SK-N-SH (cell line): ENCODE results near the gene HIF1A. TPM values are rescaled to one million over a fixed set of nuclear protein-coding genes. Genes with fewer than 3 reads are reported as not detected.

Experiments used
- CTCF ChIA-PET: fragments of 300-600, 350-600 bp; formaldehyde crosslinking; extraction: SDS; loops from one replicate; lab custom pipeline; 2021; lab: Yijun Ruan, JAX
- POLR2A ChIA-PET: fragments of 350-600 bp; sonication (Branson Sonifier 250); formaldehyde crosslinking; extraction: SDS; loops from one replicate; lab custom pipeline; 2020; ENCODE audit warnings: antibody characterized with exemption, inconsistent platforms; lab: Yijun Ruan, JAX
- DNase-seq: peaks from one replicate; pipeline ENCODE4 v3.0.0; 2012
- H2AFZ ChIP-seq: fragments of 200-600 bp; sonication (generic); 2 replicates; pipeline ENCODE4 v1.8.1; 2016; ENCODE audit warnings: antibody characterized with exemption, mild to moderate bottlenecking, low read depth
- H3F3A ChIP-seq: fragments of 200-600 bp; sonication (generic); replicated peaks from 2 replicates; pipeline ENCODE3; 2016; ENCODE audit warnings: antibody characterized with exemption, mild to moderate bottlenecking; ENCODE audit not compliant: insufficient read depth
- H3K27ac ChIP-seq, 2 experiments: fragments of 200-500 bp in 1 of 2; fragments of 200-600 bp in 1 of 2; sonication (Bioruptor generic) in 1 of 2; sonication (generic), shearing (Covaris generic) in 1 of 2; 2 replicates each; pipeline versions ENCODE4 v1.5.1 to v1.6.1; 2014 to 2016; ENCODE audit warnings: low read depth in 2 of 2, inconsistent platforms in 1 of 2, low read length in 1 of 2, mild to moderate bottlenecking in 1 of 2, mixed read lengths in 1 of 2
- H3K27me3 ChIP-seq: fragments of 200-600 bp; sonication (generic), shearing (Covaris generic); 2 replicates; pipeline ENCODE4 v1.6.1; 2016; ENCODE audit warnings: mixed run types; ENCODE audit not compliant: insufficient read depth
- H3K36me3 ChIP-seq, 2 experiments: fragments of 200-500 bp in 1 of 2; fragments of 200-600 bp in 1 of 2; sonication (Bioruptor generic) in 1 of 2; sonication (generic) in 1 of 2; replicated peaks in 1 of 2; 2 replicates each; pipeline versions ENCODE3 to v1.5.1; 2014 to 2016; ENCODE audit warnings: low read length in 1 of 2, mild to moderate bottlenecking in 1 of 2; ENCODE audit not compliant: insufficient read depth in 2 of 2, control insufficient read depth in 1 of 2
- H3K4me1 ChIP-seq, 2 experiments: fragments of 200-500 bp in 1 of 2; fragments of 200-600 bp in 1 of 2; sonication (Bioruptor generic) in 1 of 2; sonication (generic), shearing (Covaris generic) in 1 of 2; 2 replicates each; pipeline versions ENCODE4 v1.5.1 to v1.6.1; 2014 to 2016; ENCODE audit warnings: low read depth in 1 of 2, low read length in 1 of 2, mixed run types in 1 of 2; ENCODE audit not compliant: insufficient read depth in 2 of 2, control insufficient read depth in 1 of 2
- H3K4me2 ChIP-seq: fragments of 200-600 bp; sonication (generic), shearing (Covaris generic); 2 replicates; pipeline ENCODE4 v1.6.1; 2017; ENCODE audit warnings: mixed run types
- H3K4me3 ChIP-seq, 2 experiments: fragments of 200-500 bp in 1 of 2; fragments of 200-600 bp in 1 of 2; sonication (Bioruptor generic) in 1 of 2; sonication (generic), shearing (Covaris generic) in 1 of 2; 2 replicates each; pipeline versions ENCODE4 v1.5.1 to v1.8.1; 2014 to 2016; ENCODE audit warnings: low read depth in 2 of 2, inconsistent platforms in 1 of 2, low read length in 1 of 2, mild to moderate bottlenecking in 1 of 2, mixed read lengths in 1 of 2, moderate library complexity in 1 of 2
- H3K79me2 ChIP-seq: fragments of 200-600 bp; sonication (generic); 2 replicates; pipeline ENCODE4 v1.8.1; 2017; ENCODE audit warnings: mild to moderate bottlenecking; ENCODE audit not compliant: insufficient read depth
- H3K9ac ChIP-seq: fragments of 200-600 bp; sonication (generic); 2 replicates; pipeline ENCODE4 v1.6.1; 2017; ENCODE audit warnings: mixed run types
- H3K9me2 ChIP-seq: fragments of 200-600 bp; sonication (generic); 2 replicates; pipeline ENCODE4 v1.6.1; 2017; ENCODE audit warnings: mixed run types
- H3K9me3 ChIP-seq: fragments of 200-600 bp; sonication (generic); 2 replicates; pipeline ENCODE4 v1.6.1; 2017; ENCODE audit warnings: mixed run types, mild to moderate bottlenecking, moderate library complexity
- H4K20me1 ChIP-seq: fragments of 200-600 bp; sonication (generic); 2 replicates; pipeline ENCODE4 v1.6.1; 2017; ENCODE audit warnings: mild to moderate bottlenecking, mixed run types; ENCODE audit not compliant: insufficient read depth
- EP300 ChIP-seq, 2 experiments: IDR thresholded peaks; 2 replicates each; pipeline versions ENCODE4 v1.4.0 to v1.6.1; 2012; ENCODE audit warnings: borderline replicate concordance in 1 of 2, low read depth in 1 of 2, low read length in 1 of 2
- EZH2phosphoT487 ChIP-seq: fragments of 200-600 bp; sonication (generic); IDR thresholded peaks from 2 replicates; pipeline ENCODE4 v1.6.1; 2017; ENCODE audit warnings: low read depth, mixed run types, mild to moderate bottlenecking, antibody characterized with exemption, moderate library complexity, borderline replicate concordance
- MAX ChIP-seq: IDR thresholded peaks from 2 replicates; pipeline ENCODE4 v1.4.0; 2012; ENCODE audit warnings: low read depth
- MXI1 ChIP-seq: IDR thresholded peaks from 2 replicates; pipeline ENCODE4 v1.6.1; 2012; ENCODE audit warnings: mild to moderate bottlenecking, low read depth, low read length, improper control_type of control experiment
- NRF1 ChIP-seq: IDR thresholded peaks from 2 replicates; pipeline ENCODE4 v1.6.1; 2012; ENCODE audit warnings: low read depth, mild to moderate bottlenecking, low read length
- POLR2AphosphoS5 ChIP-seq: IDR thresholded peaks from 2 replicates; pipeline ENCODE4 v1.6.1; 2012; ENCODE audit warnings: low read depth, low read length
- REST ChIP-seq: IDR thresholded peaks from 2 replicates; pipeline ENCODE4 v1.6.1; 2012; ENCODE audit warnings: mild to moderate bottlenecking, low read depth, low read length, moderate library complexity
- RFX5 ChIP-seq: IDR thresholded peaks from 2 replicates; pipeline ENCODE4 v1.6.1; 2012; ENCODE audit warnings: mild to moderate bottlenecking, improper control_type of control experiment, low read length
- SIN3A ChIP-seq: IDR thresholded peaks from 2 replicates; pipeline ENCODE4 v1.6.1; 2012; ENCODE audit warnings: low read depth, mild to moderate bottlenecking, low read length, moderate library complexity, borderline replicate concordance
- SMC3 ChIP-seq: IDR thresholded peaks from 2 replicates; pipeline ENCODE4 v1.6.1; 2012; ENCODE audit warnings: low read depth, low read length, improper control_type of control experiment
- TAF1 ChIP-seq: IDR thresholded peaks from 2 replicates; pipeline ENCODE4 v1.6.1; 2012; ENCODE audit warnings: low read depth, mild to moderate bottlenecking, low read length, moderate library complexity, borderline replicate concordance
- TCF12 ChIP-seq: IDR thresholded peaks from 2 replicates; pipeline ENCODE4 v1.4.0; 2012
- USF2 ChIP-seq: fragments of 150-350 bp; IDR thresholded peaks from 2 replicates; pipeline ENCODE4 v1.6.1; 2017; ENCODE audit warnings: antibody characterized with exemption, low read length, low read depth, borderline replicate concordance
- YY1 ChIP-seq: IDR thresholded peaks from 2 replicates; pipeline ENCODE4 v1.4.0; 2012; ENCODE audit warnings: low read depth, mild to moderate bottlenecking
- ZBTB33 ChIP-seq: IDR thresholded peaks from 2 replicates; pipeline ENCODE4 v1.4.0; 2012; ENCODE audit warnings: low read depth, borderline replicate concordance
- WGBS: methylation state at CpG from one replicate; pipeline ENCODE4 v1.1.6; 2017; ENCODE audit warnings: low lambda C conversion rate; 5-methylcytosine and 5-hydroxymethylcytosine counted together
- polyA plus RNA-seq, 3 experiments: library from polyadenylated mRNA; depleted of rRNA; stranded (reverse); fragments of >200 nt; gene quantifications; 2 replicates each; pipeline ENCODE4 v1.2.3, GENCODE V29; 2012
- TF ChIP-seq, protein P1 (sequence below): fragments of 150-350 bp; IDR thresholded peaks from 2 replicates; pipeline ENCODE4 v1.6.1; 2016; ENCODE audit warnings: mild to moderate bottlenecking, low read depth, low read length
- TF ChIP-seq, protein P2 (sequence below): IDR thresholded peaks from 2 replicates; pipeline ENCODE4 v1.4.0; 2012; ENCODE audit warnings: low read depth, borderline replicate concordance
- TF ChIP-seq, protein P3 (sequence below): fragments of 200-600 bp; sonication (generic); IDR thresholded peaks from 2 replicates; pipeline ENCODE4 v1.6.1; 2017; ENCODE audit warnings: antibody characterized with exemption, mild to moderate bottlenecking, moderate library complexity

Gene HIF1A
- 18.9 and 20.8 TPM in 2 replicates for polyA plus RNA-seq (2012; rRNA removed)
- 27.2 and 37.6 TPM in 2 replicates for polyA plus RNA-seq (2012; cell fraction: cytosol; rRNA removed)
- polyA plus RNA-seq (2012; cell fraction: nucleus; rRNA removed): 23.5 and 50.4 TPM in 2 replicates

- peaks cover 46% of the 10 kb centered on the region for H3K79me2 ChIP-seq
- peak within 1 kb of the TSS; percentile 78 to 92 for H3K4me3 ChIP-seq
- no peaks in the 10 kb centered on the region for H3K9me2 ChIP-seq
- 3% methylated on average over 37 of the region's 68 CpGs for WGBS
- no peaks in the 10 kb centered on the region for H3K27me3 ChIP-seq
- H3K4me1 ChIP-seq: peaks cover 6 to 8% of the 10 kb centered on the region in 2 experiments; a peak in 3 of 4 replicates
- H3K4me2 ChIP-seq: peak within 1 kb of the TSS; percentile 69
- ChIA-PET POLR2A (interaction anchor here (0.5 to 2.4 kb wide), 21 partner anchors 10 to 1873 kb away, joined by 3 to 30 read pairs (median 4); partner anchors contain the start of gene SNAPC1), CTCF (interaction anchor here (0.8 to 1.7 kb wide), 2 partner anchors 34 to 225 kb away, joined by 3 to 8 read pairs; no protein-coding TSS in a partner anchor)
- H3F3A ChIP-seq: no peaks in the 10 kb centered on the region
- H3K27ac ChIP-seq: peak within 1 kb of the TSS; percentile 92 to 98
- peak within 1 kb of the TSS; percentile 87 for H3K9ac ChIP-seq
- peaks cover 39% of the 10 kb centered on the region for H4K20me1 ChIP-seq
- peak; percentile 97 for DNase-seq
- no peaks in the 10 kb centered on the region for H3K36me3 ChIP-seq
- peak within 1 kb of the TSS; percentile 94 for H2AFZ ChIP-seq
- H3K9me3 ChIP-seq: no peaks in the 10 kb centered on the region
- TF ChIP-seq, protein P1, sequence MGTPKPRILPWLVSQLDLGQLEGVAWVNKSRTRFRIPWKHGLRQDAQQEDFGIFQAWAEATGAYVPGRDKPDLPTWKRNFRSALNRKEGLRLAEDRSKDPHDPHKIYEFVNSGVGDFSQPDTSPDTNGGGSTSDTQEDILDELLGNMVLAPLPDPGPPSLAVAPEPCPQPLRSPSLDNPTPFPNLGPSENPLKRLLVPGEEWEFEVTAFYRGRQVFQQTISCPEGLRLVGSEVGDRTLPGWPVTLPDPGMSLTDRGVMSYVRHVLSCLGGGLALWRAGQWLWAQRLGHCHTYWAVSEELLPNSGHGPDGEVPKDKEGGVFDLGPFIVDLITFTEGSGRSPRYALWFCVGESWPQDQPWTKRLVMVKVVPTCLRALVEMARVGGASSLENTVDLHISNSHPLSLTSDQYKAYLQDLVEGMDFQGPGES: no peak
- peak; percentile 43; the same call in 1 of the 2 replicates for TF ChIP-seq REST
- TF ChIP-seq USF2: peak; percentile 79
- peak; percentile 16 to 28; a peak in 2 of 4 replicates for TF ChIP-seq EP300 (IDR thresholded peaks at IDR 0.05; ENCODE audit: borderline replicate concordance in 1 of 2, low read depth in 1 of 2, low read length in 1 of 2)
- peak; percentile 19; the same call in 1 of the 2 replicates for TF ChIP-seq SMC3
- TF ChIP-seq RFX5: peak; percentile 65
- TF ChIP-seq, protein P2, sequence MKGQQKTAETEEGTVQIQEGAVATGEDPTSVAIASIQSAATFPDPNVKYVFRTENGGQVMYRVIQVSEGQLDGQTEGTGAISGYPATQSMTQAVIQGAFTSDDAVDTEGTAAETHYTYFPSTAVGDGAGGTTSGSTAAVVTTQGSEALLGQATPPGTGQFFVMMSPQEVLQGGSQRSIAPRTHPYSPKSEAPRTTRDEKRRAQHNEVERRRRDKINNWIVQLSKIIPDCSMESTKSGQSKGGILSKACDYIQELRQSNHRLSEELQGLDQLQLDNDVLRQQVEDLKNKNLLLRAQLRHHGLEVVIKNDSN: peak; percentile 92
- TF ChIP-seq NRF1: peak; percentile 43
- TF ChIP-seq TAF1: peak; percentile 92
- TF ChIP-seq, protein P3, sequence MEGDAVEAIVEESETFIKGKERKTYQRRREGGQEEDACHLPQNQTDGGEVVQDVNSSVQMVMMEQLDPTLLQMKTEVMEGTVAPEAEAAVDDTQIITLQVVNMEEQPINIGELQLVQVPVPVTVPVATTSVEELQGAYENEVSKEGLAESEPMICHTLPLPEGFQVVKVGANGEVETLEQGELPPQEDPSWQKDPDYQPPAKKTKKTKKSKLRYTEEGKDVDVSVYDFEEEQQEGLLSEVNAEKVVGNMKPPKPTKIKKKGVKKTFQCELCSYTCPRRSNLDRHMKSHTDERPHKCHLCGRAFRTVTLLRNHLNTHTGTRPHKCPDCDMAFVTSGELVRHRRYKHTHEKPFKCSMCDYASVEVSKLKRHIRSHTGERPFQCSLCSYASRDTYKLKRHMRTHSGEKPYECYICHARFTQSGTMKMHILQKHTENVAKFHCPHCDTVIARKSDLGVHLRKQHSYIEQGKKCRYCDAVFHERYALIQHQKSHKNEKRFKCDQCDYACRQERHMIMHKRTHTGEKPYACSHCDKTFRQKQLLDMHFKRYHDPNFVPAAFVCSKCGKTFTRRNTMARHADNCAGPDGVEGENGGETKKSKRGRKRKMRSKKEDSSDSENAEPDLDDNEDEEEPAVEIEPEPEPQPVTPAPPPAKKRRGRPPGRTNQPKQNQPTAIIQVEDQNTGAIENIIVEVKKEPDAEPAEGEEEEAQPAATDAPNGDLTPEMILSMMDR: no peak
- peak; percentile 98 for TF ChIP-seq MAX
- peak; percentile 92 for TF ChIP-seq POLR2AphosphoS5
- TF ChIP-seq SIN3A: peak; percentile 86; the same call in 1 of the 2 replicates
- TF ChIP-seq MXI1: peak; percentile 98
- TF ChIP-seq TCF12: peak; percentile 40; the same call in 1 of the 2 replicates
- no peak for TF ChIP-seq EZH2phosphoT487
- no peak for TF ChIP-seq ZBTB33
- TF ChIP-seq YY1: no peak
Observed at GRCh38 chr14:61694830-61695694, at the start of gene HIF1A. TSS of gene HIF1A (plus strand) at chr14:61695513. CDS start at chr14:61695805, 292 bp downstream.
